DMS53 treated with DMSO at 0.1 percent for 48 hours (cell line): Measurements from ENCODE around the gene ZKSCAN7.
"Not testable (repeated sequence)": the region's sequence is repeated elsewhere in the genome, so short reads cannot be mapped to it uniquely, and the experiment has no call there.

Experiments used
- DNase-seq: peaks from one replicate; lab custom pipeline; 2025; ENCODE audit not compliant: unreplicated experiment; lab: John Stamatoyannopoulos, UW

The ZKSCAN7 gene

DNA sequence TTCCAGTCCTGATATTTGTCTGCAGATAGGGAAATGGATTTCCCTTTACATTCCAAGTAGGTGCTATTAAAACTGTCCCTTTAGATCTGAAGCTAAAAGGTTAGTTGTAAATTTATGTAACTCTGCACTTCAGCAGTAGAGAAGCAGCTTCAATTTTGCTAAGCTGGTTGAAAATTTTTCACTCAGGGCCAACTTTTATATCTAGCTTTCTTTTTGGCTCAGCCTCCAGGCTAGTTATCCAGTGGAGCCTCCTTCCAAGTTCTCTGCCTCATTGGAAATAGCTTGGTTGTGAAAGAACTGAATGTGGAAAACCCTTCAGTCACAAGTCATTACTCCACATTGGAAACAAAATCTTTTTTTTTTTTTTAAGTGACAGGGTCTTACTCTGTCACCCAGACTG is 21.6 kb downstream of the ZKSCAN7 start:
- no peak for DNase-seq

- DNase-seq, result not testable (repeated sequence)
These were observed 22.5 kb downstream of the ZKSCAN7 start for GRCh38 chr3:44577354-44577952.

DNA sequence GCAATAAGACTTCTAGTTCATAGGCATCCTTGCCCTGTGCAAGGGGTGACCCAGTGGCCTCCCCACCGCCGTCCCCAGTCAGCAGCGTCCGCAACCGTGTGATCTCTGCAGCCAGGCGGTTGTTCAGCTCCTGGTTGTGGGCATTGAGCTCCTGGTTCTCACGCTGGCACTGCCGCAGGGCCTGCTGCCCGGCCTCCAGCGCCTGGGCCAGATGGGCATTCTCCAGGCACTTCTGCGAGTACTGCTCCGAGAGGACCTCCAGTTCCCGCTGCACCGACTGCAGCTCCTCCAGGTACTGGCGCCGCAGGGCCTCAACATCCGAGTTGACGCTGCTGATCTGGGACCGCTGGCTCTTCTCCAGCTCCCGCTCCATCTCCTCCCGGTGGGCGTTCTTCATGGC is 23.3 kb downstream of the ZKSCAN7 start:
- not testable (repeated sequence) for DNase-seq

GRCh38 chr3:44578924-44579515 is 24.0 kb downstream of the ZKSCAN7 start:
- DNase-seq, result not testable (repeated sequence)

- DNase-seq, result not testable (repeated sequence)
These were observed 24.8 kb downstream of the ZKSCAN7 start for GRCh38 chr3:44579749-44580148.

- DNase-seq, result not testable (repeated sequence)
These were observed 26.0 kb downstream of the ZKSCAN7 start for GRCh38 chr3:44580971-44581370.

- no peak for DNase-seq
These were observed 29.9 kb downstream of the ZKSCAN7 start, which contains the start of gene ZNF660 for GRCh38 chr3:44584646-44585501. ZNF660 (plus strand) TSS chr3:44584964; CDS start chr3:44594194, 9,230 bp downstream.

- no peak for DNase-seq
These were observed 41.6 kb downstream of the ZKSCAN7 start for GRCh38 chr3:44596621-44597020.

DNA sequence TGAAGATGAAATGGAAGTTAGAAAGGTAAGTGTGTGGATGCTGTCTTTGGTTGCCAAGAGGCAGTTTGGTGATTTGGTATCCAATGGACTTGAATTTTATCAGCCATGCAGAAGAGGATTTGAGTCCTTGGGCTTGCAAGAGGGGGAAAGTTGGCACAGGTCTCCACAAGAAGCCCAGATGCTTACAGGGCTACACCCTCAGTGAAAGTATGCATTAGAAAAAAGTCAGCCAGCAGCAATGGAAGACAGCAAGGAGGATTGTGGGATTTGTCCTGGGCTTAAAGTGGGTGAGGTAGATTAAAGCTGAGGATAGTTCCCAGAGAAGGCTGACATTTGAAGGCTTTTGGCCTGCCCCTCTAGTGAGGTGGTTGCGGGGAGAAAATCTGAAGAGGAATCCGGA is 46.8 kb downstream of the ZKSCAN7 start:
- no peak for DNase-seq

GRCh38 chr3:44612678-44613077 is 57.7 kb downstream of the ZKSCAN7 start:
- no peak for DNase-seq
